Measurements from ENCODE around the gene CDH22.

The CDH22 gene

GRCh38 chr20:46207793-46208192 is 100.5 kb downstream of the CDH22 start:
- H3K9me3 ChIP-seq (ENCODE audit: severe bottlenecking) = no peaks in the 10 kb centered on the region
- TF ChIP-seq CTCF (IDR thresholded peaks at IDR 0.05; ENCODE audit: low read depth, low read length) = no peak
- no peak overlapping the region for H3K27ac ChIP-seq
- H3K27me3 ChIP-seq (ENCODE audit: insufficient read depth, low read depth, severe bottlenecking) = no peaks in the 10 kb centered on the region
- no peak for DNase-seq
- no peak overlapping the region for H3K4me3 ChIP-seq (ENCODE audit: low read depth, low read length)
- H3K36me3 ChIP-seq = no peaks in the 10 kb centered on the region

- Histone ChIP-seq H3K4me3 (ENCODE audit: low read depth, low read length) (no peak overlapping the region), H3K27ac (no peak overlapping the region), H3K9me3 (ENCODE audit: severe bottlenecking) (no peaks in the 10 kb centered on the region), H3K36me3 (no peaks in the 10 kb centered on the region), H3K27me3 (ENCODE audit: insufficient read depth, low read depth, severe bottlenecking) (no peaks in the 10 kb centered on the region)
- DNase-seq = no peak
- TF ChIP-seq CTCF (IDR thresholded peaks at IDR 0.05; ENCODE audit: low read depth, low read length) = no peak
Measured at GRCh38 chr20:46206992-46207549, 101.2 kb downstream of the CDH22 start.

- no peaks in the 10 kb centered on the region for H3K27me3 ChIP-seq (ENCODE audit: insufficient read depth, low read depth, severe bottlenecking)
- DNase-seq = no peak
Measured at GRCh38 chr20:46206025-46206424, 102.3 kb downstream of the CDH22 start.

GRCh38 chr20:46205349-46205748 is 102.9 kb downstream of the CDH22 start:
- H3K4me3 ChIP-seq (ENCODE audit: low read depth, low read length) = no peak overlapping the region
- no peak for TF ChIP-seq CTCF (IDR thresholded peaks at IDR 0.05; ENCODE audit: low read depth, low read length)

More at GRCh38 chr20:46206025-46206424, 102.3 kb downstream of the CDH22 start:
- Histone ChIP-seq H3K9me3 (ENCODE audit: severe bottlenecking) (no peaks in the 10 kb centered on the region), H3K27ac (no peak overlapping the region), H3K36me3 (no peaks in the 10 kb centered on the region), H3K4me3 (ENCODE audit: low read depth, low read length) (no peak overlapping the region)
- no peak for TF ChIP-seq CTCF (IDR thresholded peaks at IDR 0.05; ENCODE audit: low read depth, low read length)

GRCh38 chr20:46204594-46205186 is 103.6 kb downstream of the CDH22 start:
- DNase-seq = no peak
- no peaks in the 10 kb centered on the region for H3K36me3 ChIP-seq
- no peak for TF ChIP-seq CTCF (IDR thresholded peaks at IDR 0.05; ENCODE audit: low read depth, low read length)
- no peaks in the 10 kb centered on the region for H3K27me3 ChIP-seq (ENCODE audit: insufficient read depth, low read depth, severe bottlenecking)
- no peak overlapping the region for H3K4me3 ChIP-seq (ENCODE audit: low read depth, low read length)
- no peak overlapping the region for H3K27ac ChIP-seq
- H3K9me3 ChIP-seq (ENCODE audit: severe bottlenecking) = no peaks in the 10 kb centered on the region

More at GRCh38 chr20:46205349-46205748, 102.9 kb downstream of the CDH22 start:
- no peak for DNase-seq
- H3K27ac ChIP-seq = no peak overlapping the region
- H3K9me3 ChIP-seq (ENCODE audit: severe bottlenecking) = no peaks in the 10 kb centered on the region
- H3K27me3 ChIP-seq (ENCODE audit: insufficient read depth, low read depth, severe bottlenecking) = no peaks in the 10 kb centered on the region
- H3K36me3 ChIP-seq = no peaks in the 10 kb centered on the region

- no peak for DNase-seq
- no peak overlapping the region for H3K27ac ChIP-seq
- TF ChIP-seq CTCF (IDR thresholded peaks at IDR 0.05; ENCODE audit: low read depth, low read length) = no peak
- no peaks in the 10 kb centered on the region for H3K36me3 ChIP-seq
- H3K4me3 ChIP-seq (ENCODE audit: low read depth, low read length) = no peak overlapping the region
- H3K9me3 ChIP-seq (ENCODE audit: severe bottlenecking) = no peaks in the 10 kb centered on the region
- no peaks in the 10 kb centered on the region for H3K27me3 ChIP-seq (ENCODE audit: insufficient read depth, low read depth, severe bottlenecking)
Measured at GRCh38 chr20:46203510-46203837, 104.8 kb downstream of the CDH22 start.

Data from WERI-Rb-1 (cell line).